K562 (cell line): ENCODE data around the gene TAP2.

Experiments
- ARNT ChIP-seq, 2 experiments: fragments of 450-650 bp; IDR thresholded peaks; 2 replicates each; pipeline ENCODE4 v1.6.1; 2016; ENCODE audit warnings: mild to moderate bottlenecking in 1 of 2
- SIRT6 ChIP-seq: IDR thresholded peaks from one replicate; pipeline ENCODE4 v1.6.1; 2012; ENCODE audit warnings: low read depth, mild to moderate bottlenecking, control low read depth, inconsistent platforms, low read length, moderate library complexity
- TF ChIP-seq, protein P1 (sequence below): IDR thresholded peaks from 3 replicates; pipeline ENCODE4 v1.6.1; 2011; ENCODE audit warnings: borderline replicate concordance, mild to moderate bottlenecking, moderate library complexity; ENCODE audit not compliant: insufficient read length; ENCODE audit errors: extremely low read depth
- TF ChIP-seq, protein P2 (sequence below), 2 experiments: fragments of 450-650 bp; formaldehyde crosslinking in 1 of 2; IDR thresholded peaks; 2 replicates each; pipeline versions ENCODE4 v1.4.0 to v1.6.1; 2014 to 2020; ENCODE audit warnings: mild to moderate bottlenecking in 2 of 2, borderline replicate concordance in 1 of 2, low read depth in 1 of 2

DNA sequence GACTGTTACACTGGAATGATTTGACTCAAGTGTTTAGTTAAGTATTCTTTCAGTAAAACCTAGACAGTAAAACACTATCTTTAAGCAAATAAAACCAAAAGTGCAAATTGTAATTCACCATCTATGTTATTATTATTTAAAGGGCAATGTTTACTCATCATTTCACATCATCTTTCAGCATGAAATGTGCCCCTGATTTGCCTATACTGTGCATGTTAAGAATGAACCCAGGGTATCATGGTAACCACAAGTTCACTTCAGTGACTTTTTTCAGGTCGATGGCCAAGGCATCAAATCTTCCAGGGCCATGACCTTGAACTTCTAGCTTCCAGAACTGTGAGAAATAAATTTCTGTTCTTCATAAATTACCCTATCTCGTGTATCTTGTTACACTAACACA is 19.7 kb downstream of the TAP2 start:
- TF ChIP-seq, protein P1, sequence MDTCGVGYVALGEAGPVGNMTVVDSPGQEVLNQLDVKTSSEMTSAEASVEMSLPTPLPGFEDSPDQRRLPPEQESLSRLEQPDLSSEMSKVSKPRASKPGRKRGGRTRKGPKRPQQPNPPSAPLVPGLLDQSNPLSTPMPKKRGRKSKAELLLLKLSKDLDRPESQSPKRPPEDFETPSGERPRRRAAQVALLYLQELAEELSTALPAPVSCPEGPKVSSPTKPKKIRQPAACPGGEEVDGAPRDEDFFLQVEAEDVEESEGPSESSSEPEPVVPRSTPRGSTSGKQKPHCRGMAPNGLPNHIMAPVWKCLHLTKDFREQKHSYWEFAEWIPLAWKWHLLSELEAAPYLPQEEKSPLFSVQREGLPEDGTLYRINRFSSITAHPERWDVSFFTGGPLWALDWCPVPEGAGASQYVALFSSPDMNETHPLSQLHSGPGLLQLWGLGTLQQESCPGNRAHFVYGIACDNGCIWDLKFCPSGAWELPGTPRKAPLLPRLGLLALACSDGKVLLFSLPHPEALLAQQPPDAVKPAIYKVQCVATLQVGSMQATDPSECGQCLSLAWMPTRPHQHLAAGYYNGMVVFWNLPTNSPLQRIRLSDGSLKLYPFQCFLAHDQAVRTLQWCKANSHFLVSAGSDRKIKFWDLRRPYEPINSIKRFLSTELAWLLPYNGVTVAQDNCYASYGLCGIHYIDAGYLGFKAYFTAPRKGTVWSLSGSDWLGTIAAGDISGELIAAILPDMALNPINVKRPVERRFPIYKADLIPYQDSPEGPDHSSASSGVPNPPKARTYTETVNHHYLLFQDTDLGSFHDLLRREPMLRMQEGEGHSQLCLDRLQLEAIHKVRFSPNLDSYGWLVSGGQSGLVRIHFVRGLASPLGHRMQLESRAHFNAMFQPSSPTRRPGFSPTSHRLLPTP, result no peak
- TF ChIP-seq ARNT (IDR thresholded peaks at IDR 0.05) (no peak), SIRT6 (no peak)
- TF ChIP-seq, protein P2, sequence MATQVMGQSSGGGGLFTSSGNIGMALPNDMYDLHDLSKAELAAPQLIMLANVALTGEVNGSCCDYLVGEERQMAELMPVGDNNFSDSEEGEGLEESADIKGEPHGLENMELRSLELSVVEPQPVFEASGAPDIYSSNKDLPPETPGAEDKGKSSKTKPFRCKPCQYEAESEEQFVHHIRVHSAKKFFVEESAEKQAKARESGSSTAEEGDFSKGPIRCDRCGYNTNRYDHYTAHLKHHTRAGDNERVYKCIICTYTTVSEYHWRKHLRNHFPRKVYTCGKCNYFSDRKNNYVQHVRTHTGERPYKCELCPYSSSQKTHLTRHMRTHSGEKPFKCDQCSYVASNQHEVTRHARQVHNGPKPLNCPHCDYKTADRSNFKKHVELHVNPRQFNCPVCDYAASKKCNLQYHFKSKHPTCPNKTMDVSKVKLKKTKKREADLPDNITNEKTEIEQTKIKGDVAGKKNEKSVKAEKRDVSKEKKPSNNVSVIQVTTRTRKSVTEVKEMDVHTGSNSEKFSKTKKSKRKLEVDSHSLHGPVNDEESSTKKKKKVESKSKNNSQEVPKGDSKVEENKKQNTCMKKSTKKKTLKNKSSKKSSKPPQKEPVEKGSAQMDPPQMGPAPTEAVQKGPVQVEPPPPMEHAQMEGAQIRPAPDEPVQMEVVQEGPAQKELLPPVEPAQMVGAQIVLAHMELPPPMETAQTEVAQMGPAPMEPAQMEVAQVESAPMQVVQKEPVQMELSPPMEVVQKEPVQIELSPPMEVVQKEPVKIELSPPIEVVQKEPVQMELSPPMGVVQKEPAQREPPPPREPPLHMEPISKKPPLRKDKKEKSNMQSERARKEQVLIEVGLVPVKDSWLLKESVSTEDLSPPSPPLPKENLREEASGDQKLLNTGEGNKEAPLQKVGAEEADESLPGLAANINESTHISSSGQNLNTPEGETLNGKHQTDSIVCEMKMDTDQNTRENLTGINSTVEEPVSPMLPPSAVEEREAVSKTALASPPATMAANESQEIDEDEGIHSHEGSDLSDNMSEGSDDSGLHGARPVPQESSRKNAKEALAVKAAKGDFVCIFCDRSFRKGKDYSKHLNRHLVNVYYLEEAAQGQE (IDR thresholded peaks at IDR 0.05; ENCODE audit: borderline replicate concordance), result no peak
- TF ChIP-seq, protein P2 (CRISPR knock-in tag; IDR thresholded peaks at IDR 0.05; ENCODE audit: low read depth), result no peak
